T-helper 1 cell treated with Interleukin-12 subunit alpha and Interleukin-12 subunit beta and Interleukin-4 antibody, amounts not matched to agents 30 ng/mL and 1 ng/mL, for 36 hours (primary cell): ENCODE results near the gene TMEM170B. TPM values are rescaled to one million over a fixed set of nuclear protein-coding genes. Genes with fewer than 3 reads are reported as not detected.

Experiments
- intact Hi-C: fragments of 100-400 bp; cut with micrococcal nuclease; formaldehyde crosslinking; loops from one replicate; pipeline ENCODE4 v1.15.1; 2024
- total RNA-seq: library from RNA; stranded (reverse); gene quantifications from 2 replicates; pipeline ENCODE4 v1.2.3, GENCODE V29; 2022

Gene TMEM170B
- total RNA-seq, 1 donor from 2014 or later, result 0.32 TPM

DNA sequence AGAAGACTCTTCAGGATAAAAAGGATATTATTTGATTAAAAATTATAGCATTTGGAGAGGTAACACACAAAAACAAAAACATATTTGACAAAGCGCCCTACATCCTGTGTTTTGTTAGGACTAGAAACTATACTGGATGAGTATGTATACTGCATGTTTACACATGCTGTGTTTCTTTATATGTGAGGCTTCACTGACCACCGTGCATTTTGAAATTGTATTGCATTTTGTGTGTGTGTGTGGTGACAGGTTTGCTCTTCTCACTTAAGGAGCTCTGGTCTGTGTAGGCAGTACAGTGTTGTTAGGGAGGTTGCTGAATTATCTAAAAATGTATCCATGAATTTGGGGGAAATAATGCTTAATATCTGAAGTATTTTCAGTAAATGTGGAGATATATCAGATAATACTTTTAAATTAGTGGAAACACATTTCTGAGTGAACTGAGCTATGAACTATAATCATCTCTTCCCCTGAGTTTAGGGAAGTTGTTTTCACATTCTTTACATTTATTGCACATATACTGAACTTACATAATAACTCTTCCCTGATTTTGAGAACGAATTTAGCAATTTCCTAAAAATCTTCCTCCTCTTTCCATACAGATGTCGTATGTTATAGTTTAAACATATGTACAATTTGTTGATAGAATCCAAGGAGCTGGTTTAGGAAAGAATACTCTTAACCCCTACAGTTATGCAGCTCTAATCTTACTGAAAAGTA, 43.3 kb downstream of the TMEM170B start:
- intact Hi-C loops, result no loop called here

- intact Hi-C loops, result no loop called here
These were observed 46.7 kb downstream of the TMEM170B start for GRCh38 chr6:11584244-11584643.

- intact Hi-C loops, result loop anchor here (1.0 kb wide), 5 partner anchors 70 to 1309 kb away; no protein-coding TSS in a partner anchor
These were observed 48.0 kb downstream of the TMEM170B start for GRCh38 chr6:11585426-11586016.

- intact Hi-C loops, result no loop called here
These were observed 48.6 kb downstream of the TMEM170B start for GRCh38 chr6:11586117-11586516.

GRCh38 chr6:11586536-11586935, 49.0 kb downstream of the TMEM170B start:
- intact Hi-C loops, result no loop called here

DNA sequence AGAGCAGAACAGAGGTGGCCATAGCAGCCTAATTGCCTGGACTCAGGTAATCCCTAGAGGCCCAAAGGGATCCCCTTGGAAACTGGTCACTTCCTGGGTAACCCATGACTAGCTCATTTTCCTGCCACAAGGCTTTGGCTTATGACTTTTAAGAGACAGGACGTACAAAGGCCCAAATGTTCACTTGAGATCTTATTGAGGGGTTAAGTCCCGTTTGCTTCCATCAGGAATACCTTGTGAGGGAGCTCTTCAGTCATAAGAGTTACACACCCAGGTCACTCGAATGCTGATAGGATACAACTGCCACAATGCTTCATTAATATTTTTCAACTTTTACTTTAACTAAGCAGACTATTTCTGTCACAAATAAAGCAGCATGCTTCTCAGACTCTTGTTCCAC, 51.7 kb downstream of the TMEM170B start:
- intact Hi-C loops, result no loop called here

GRCh38 chr6:11592294-11592906, 54.9 kb downstream of the TMEM170B start:
- intact Hi-C loops, result no loop called here

GRCh38 chr6:11593096-11593495, 55.5 kb downstream of the TMEM170B start:
- intact Hi-C loops, result no loop called here

GRCh38 chr6:11595903-11596302, 58.4 kb downstream of the TMEM170B start:
- intact Hi-C loops, result no loop called here

DNA sequence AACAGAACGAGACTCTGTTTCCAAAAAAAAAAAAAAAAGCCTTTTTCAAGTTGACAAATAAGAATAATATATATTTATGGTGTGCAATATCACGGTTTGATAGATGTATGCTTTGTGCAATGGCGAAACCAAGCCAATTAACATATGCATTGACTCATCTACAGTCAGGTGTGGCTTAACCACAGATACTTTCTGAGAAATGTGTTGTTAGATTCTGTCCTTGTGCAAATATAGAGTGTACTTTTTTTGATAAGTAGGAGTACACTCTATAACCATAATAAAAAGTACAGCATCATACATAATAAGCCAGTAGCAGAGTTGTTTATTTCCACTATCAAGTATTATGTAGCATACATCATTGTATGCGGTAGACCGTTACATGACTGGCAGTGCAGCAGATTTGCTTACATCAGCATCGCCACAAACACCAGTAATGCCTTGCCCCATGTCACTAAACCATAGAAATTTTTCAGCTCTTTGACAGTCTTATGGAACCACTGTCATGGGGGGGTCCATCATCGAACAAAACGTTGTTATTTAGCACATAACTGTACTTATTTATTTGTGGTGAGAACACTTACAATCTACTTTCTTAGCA, 59.2 kb downstream of the TMEM170B start:
- intact Hi-C loops, result no loop called here

DNA sequence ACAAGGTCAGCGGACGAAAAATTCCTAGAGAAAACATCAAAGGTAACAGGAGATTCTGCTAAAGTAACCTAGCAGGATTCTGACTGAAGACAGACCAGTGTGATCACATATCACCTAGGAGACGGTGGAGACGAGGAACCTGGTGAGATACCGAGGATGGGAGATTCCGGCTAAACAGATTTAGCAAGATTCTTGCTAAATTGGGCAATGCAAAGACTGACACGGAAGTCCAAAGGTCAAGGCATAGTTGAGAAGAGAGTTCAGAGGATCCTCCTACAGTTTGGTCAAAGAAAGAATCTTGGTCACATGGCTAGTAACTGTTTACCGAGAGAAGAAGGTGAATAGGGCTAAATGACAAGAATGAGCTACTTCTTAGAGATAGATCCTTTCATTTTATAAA, 61.1 kb downstream of the TMEM170B start:
- intact Hi-C loops, result no loop called here

GRCh38 chr6:11600251-11600650, 62.7 kb downstream of the TMEM170B start:
- intact Hi-C loops, result no loop called here

DNA sequence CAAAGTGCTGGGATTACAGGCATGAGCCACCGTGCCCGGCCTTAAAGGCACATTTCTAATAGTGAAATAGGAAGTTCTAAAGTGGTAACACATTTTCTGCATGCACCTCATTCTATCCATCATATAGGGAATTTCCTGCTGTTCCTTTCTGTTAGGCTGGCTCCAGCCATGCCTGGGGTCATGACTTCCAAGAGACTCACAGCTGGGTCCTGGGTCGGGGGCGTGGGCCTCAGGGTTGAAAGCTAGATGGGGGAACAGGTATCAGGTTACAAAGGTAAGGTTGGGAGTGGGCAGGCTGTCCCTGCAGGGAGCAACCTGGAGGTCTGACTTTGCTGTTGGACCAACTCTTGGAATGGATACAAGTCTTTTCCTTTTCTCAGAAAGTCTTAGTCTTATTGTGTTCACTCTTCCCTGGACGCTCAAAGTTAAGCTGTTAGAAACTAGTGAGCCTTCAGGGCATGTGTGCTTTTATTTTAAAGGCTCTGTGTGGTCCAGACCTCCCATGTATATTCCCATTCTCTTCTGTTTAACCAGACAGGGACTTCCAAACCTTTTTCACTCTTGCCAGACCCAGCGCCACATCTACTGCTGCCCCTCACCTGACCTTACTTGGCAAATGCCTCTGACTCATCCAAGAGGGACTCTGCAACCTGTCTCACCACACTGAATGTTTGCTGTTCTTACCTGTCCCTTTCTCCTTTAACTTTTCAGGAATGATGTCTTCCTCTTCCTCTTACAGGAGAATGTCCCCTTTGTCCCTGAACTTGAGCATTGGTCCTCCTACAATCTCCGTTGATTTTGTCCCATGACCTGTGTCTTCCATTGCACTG, 64.4 kb downstream of the TMEM170B start:
- intact Hi-C loops, result no loop called here

DNA sequence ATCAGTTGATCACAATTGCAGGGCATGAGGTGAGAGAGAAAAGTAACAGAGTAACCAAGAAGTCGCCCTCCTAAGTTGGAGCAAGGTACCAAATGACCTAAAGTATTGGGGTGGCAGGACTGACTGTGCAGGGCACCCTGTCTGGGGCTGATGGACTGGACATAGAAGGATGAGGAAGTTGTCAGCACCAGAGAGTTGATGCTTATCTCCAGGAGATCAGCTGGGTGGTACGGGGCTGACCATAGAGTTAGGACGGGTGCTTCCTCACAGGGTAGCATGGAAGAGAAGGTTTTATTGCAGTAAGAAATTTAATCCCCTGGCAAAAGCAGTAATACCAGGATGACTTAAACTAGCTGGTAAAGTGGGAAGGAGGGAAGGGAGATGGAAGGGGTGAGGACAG, 66.7 kb downstream of the TMEM170B start:
- intact Hi-C loops, result no loop called here

GRCh38 chr6:11604836-11605506, 67.4 kb downstream of the TMEM170B start:
- intact Hi-C loops, result no loop called here

GRCh38 chr6:11605507-11605905, 68.0 kb downstream of the TMEM170B start:
- intact Hi-C loops, result no loop called here

DNA sequence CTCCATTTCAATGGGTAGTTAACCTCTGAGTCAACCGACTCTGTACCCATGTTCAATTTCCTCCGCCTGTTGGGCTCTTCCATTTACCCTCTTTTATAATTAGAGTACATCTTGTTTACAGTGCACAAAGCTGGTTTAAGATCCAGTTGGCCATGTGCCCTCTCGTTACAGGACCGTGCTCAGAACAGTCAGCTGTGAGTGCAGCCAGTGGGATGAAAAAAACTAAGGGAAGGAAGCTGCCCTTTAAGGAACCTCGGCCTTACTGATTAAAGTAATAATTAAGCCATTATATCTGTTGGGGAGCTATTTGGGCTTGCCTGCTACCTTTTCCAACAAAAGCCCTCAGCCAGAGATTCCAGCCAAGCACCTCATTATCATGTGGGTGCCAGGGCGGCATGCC, 68.8 kb downstream of the TMEM170B start:
- intact Hi-C loops, result no loop called here

DNA sequence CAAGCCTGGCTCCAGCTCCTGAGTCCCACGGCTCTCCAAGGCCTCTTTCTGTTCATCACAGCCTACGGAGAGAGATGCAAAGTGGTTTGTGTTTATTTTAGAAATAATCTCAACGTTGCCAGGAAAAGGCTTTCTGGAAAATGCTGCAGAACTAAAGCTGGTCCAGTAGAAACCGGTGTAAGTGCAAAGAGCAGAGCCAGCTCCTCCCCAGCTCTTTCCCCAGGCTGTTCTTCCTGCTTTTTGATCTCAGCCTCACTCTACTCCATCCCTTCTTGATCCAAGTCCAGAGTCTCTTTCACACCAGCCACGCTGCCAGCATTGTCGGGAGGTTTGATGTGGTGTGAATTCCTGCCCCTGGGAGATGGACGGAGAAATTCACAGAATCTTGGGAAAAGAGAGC, 69.8 kb downstream of the TMEM170B start:
- intact Hi-C loops, result no loop called here

DNA sequence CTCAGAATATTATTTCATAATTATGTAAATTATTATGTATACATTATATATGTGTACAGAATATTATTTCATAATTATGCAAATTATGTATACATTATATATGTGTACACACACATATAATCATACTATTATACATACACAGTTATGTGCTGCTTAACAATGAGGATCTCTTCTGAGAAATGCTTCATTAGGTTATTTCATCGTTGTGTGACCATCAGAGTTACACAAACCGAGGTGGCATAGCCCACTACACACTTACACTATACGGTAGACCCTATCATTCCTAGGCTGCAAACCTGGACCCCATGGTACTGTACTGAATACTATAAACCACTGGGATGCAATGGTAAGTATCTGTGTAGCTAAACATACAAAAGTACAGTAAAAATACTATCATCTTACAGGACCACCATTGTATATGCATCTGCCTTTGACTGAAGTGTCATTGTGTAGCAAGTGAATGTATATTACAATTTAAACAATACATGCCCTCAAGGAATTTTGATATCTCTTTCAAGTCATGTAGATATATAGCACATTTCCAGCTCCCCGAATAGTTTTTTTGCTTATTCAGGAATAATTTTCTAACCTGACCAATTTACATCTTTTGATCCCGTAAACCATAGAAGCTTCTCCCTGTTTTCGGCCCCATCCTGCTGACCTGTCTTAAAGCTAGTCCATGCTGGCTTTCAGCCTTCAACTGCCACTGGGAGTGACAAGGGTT, 71.2 kb downstream of the TMEM170B start:
- intact Hi-C loops, result no loop called here
